ENCODE measurements around the gene ALKBH1.

The ALKBH1 gene

DNA sequence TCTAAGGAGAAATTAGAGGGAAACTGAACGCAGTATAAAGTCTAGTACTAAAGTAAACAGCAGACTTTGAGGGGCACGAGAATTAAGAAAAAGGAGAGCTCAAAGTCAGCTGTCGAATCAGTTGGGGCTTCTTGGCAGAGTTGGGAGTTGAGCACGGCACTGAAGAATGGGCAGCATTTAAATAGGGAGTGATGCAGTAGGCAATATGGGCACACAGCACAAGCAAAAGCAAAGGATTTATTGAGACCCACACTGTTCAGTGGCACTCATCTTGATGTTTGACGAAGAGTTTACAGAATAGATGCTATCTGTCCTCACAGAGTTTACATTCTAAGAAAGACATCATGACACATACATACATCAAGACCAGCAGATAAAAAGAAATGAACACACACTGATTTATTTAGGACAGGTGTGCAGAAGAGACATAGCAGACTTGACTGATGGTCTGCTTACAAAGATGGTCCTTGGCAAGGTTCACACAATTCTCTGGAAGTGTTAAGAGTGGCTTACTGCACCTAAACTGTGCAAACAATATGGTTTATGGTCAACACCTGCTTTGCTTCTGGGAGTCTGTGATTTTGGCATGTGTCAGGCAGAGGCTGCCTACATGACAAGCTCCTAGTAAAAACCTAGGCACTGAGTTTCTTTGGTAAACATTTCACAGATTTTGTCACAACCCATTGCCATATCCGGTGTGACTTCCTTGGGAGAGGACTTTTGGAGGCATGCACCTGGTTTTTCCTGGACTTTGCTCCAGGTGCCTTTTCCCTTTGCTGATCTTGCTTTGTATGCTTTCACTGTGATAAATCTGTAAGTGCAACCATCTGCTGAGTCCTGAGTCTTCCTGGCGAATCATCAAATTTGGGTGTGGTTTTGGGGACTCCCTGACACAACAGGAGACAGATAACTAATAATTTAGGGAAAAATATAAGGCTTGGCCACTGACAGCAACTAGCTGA, 26.3 kb downstream of the ALKBH1 start:
- TF ChIP-seq, protein P1, sequence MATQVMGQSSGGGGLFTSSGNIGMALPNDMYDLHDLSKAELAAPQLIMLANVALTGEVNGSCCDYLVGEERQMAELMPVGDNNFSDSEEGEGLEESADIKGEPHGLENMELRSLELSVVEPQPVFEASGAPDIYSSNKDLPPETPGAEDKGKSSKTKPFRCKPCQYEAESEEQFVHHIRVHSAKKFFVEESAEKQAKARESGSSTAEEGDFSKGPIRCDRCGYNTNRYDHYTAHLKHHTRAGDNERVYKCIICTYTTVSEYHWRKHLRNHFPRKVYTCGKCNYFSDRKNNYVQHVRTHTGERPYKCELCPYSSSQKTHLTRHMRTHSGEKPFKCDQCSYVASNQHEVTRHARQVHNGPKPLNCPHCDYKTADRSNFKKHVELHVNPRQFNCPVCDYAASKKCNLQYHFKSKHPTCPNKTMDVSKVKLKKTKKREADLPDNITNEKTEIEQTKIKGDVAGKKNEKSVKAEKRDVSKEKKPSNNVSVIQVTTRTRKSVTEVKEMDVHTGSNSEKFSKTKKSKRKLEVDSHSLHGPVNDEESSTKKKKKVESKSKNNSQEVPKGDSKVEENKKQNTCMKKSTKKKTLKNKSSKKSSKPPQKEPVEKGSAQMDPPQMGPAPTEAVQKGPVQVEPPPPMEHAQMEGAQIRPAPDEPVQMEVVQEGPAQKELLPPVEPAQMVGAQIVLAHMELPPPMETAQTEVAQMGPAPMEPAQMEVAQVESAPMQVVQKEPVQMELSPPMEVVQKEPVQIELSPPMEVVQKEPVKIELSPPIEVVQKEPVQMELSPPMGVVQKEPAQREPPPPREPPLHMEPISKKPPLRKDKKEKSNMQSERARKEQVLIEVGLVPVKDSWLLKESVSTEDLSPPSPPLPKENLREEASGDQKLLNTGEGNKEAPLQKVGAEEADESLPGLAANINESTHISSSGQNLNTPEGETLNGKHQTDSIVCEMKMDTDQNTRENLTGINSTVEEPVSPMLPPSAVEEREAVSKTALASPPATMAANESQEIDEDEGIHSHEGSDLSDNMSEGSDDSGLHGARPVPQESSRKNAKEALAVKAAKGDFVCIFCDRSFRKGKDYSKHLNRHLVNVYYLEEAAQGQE (IDR thresholded peaks at IDR 0.05; ENCODE audit: insufficient read depth in 1 of 2, low read depth in 2 of 2, low read length in 2 of 2), result no peak
- TF ChIP-seq SIN3A (IDR thresholded peaks at IDR 0.05; ENCODE audit: borderline replicate concordance, insufficient read depth, low read length), result no peak
- no peak for TF ChIP-seq POLR2AphosphoS5 (IDR thresholded peaks at IDR 0.05; ENCODE audit: low read depth, low read length)
- TF ChIP-seq TAF1 (IDR thresholded peaks at IDR 0.05; ENCODE audit: borderline replicate concordance, insufficient read depth, low read length), result no peak
- TF ChIP-seq FOXP2 (optimal IDR thresholded peaks at IDR 0.05; ENCODE audit: borderline replicate concordance, extremely low read depth, extremely low read length, insufficient read depth), result no peak

DNA sequence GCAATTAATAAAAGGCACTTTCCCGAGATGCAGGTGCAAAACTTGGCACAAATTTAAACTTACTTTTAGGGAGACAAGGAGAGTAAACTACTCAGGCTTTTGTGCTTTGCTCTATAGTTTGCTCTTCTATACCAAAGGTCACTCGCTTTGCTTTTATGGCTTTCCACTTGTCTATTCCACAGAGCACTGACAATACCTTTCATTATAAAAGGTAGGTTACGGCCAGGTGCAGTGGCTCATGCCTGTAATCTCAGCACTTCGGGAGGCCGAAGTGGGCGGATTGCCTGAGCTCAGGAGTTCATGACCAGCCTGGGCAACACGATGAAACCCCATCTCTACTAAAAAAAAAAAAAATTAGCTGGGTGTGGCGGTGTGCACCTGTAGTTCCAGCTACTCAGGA, 32.9 kb downstream of the ALKBH1 start:
- no peak for TF ChIP-seq FOXP2 (optimal IDR thresholded peaks at IDR 0.05; ENCODE audit: borderline replicate concordance, extremely low read depth, extremely low read length, insufficient read depth)
- TF ChIP-seq, protein P1 (IDR thresholded peaks at IDR 0.05; ENCODE audit: insufficient read depth in 1 of 2, low read depth in 2 of 2, low read length in 2 of 2), result no peak
- TF ChIP-seq SIN3A (IDR thresholded peaks at IDR 0.05; ENCODE audit: borderline replicate concordance, insufficient read depth, low read length), result no peak
- TF ChIP-seq POLR2AphosphoS5 (IDR thresholded peaks at IDR 0.05; ENCODE audit: low read depth, low read length), result no peak

DNA sequence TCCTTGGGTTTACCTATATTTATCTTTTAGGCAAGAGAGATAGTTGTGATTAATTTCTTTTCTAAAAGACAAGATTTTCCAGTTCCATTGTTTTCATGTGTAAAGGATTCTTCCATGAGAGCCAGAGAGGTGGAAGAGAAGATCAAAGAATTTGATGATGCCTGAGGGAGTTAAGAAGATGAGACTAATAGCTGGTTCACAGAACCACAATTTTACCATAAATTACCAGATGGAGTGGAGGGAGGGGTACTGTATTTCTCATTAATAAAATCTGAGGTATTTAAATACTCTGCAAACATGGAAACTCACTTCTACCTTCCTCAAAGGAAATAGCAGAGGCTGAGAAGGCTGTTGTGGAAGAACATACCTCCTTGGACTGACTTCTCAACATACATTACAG, 34.6 kb downstream of the ALKBH1 start:
- TF ChIP-seq POLR2AphosphoS5 (IDR thresholded peaks at IDR 0.05; ENCODE audit: low read depth, low read length), result no peak
- no peak for TF ChIP-seq TAF1 (IDR thresholded peaks at IDR 0.05; ENCODE audit: borderline replicate concordance, insufficient read depth, low read length)
- TF ChIP-seq SIN3A (IDR thresholded peaks at IDR 0.05; ENCODE audit: borderline replicate concordance, insufficient read depth, low read length), result no peak
- TF ChIP-seq, protein P1 (IDR thresholded peaks at IDR 0.05; ENCODE audit: insufficient read depth in 1 of 2, low read depth in 2 of 2, low read length in 2 of 2), result no peak
- no peak for TF ChIP-seq FOXP2 (optimal IDR thresholded peaks at IDR 0.05; ENCODE audit: borderline replicate concordance, extremely low read depth, extremely low read length, insufficient read depth)

GRCh38 chr14:77667331-77667730, 40.5 kb downstream of the ALKBH1 start:
- TF ChIP-seq SIN3A (IDR thresholded peaks at IDR 0.05; ENCODE audit: borderline replicate concordance, insufficient read depth, low read length) (no peak), POLR2AphosphoS5 (IDR thresholded peaks at IDR 0.05; ENCODE audit: low read depth, low read length) (no peak), TAF1 (IDR thresholded peaks at IDR 0.05; ENCODE audit: borderline replicate concordance, insufficient read depth, low read length) (no peak), FOXP2 (optimal IDR thresholded peaks at IDR 0.05; ENCODE audit: borderline replicate concordance, extremely low read depth, extremely low read length, insufficient read depth) (no peak)
- TF ChIP-seq, protein P1 (IDR thresholded peaks at IDR 0.05; ENCODE audit: insufficient read depth in 1 of 2, low read depth in 2 of 2, low read length in 2 of 2), result no peak

Measured in PFSK-1 (cell line).